ENCODE results near the gene TMEM134.
"Not testable (repeated sequence)": the region's sequence is repeated elsewhere in the genome, so short reads cannot be mapped to it uniquely, and the experiment has no call there.

TMEM134 gene

DNA sequence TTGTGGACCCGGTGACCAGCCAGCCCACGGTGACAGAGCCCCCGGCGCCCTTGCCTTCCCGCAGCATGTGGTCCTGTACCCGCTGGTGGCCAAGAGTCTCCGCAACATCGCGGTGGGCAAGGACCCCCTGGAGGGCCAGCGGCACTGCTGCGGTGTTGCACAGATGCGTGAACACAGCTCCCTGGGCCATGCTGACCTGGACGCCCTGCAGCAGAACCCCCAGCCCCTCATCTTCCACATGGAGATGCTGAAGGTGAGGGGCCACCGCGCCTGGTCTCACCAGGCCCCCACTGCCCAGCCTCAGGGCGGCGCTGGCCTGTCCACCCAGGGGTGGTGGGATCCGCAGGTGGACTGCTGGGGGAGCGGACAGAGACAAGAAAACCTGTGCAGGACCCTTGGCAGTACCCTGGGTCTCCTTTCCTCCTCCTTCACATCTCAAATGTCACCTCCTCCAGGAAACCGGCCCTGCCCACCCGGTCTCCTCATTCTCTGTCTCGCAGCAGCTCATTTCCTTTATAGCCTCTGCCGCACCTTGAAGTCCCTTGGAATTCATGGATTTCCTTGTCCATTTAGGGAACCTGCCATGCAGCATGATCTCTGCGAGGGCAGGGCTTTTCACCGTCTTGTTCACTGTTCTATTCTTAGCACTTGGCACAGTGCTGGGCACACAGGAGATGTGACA, 20.3 kb upstream of the TMEM134 start:
- no peak overlapping the region for H3K4me3 ChIP-seq (ENCODE audit: low read length)
- DNase-seq (ENCODE audit: low read depth) = no peak
- TF ChIP-seq, protein P1, sequence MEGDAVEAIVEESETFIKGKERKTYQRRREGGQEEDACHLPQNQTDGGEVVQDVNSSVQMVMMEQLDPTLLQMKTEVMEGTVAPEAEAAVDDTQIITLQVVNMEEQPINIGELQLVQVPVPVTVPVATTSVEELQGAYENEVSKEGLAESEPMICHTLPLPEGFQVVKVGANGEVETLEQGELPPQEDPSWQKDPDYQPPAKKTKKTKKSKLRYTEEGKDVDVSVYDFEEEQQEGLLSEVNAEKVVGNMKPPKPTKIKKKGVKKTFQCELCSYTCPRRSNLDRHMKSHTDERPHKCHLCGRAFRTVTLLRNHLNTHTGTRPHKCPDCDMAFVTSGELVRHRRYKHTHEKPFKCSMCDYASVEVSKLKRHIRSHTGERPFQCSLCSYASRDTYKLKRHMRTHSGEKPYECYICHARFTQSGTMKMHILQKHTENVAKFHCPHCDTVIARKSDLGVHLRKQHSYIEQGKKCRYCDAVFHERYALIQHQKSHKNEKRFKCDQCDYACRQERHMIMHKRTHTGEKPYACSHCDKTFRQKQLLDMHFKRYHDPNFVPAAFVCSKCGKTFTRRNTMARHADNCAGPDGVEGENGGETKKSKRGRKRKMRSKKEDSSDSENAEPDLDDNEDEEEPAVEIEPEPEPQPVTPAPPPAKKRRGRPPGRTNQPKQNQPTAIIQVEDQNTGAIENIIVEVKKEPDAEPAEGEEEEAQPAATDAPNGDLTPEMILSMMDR (conservative IDR thresholded peaks at IDR 0.05; ENCODE audit: low read depth, low read length) = no peak

DNA sequence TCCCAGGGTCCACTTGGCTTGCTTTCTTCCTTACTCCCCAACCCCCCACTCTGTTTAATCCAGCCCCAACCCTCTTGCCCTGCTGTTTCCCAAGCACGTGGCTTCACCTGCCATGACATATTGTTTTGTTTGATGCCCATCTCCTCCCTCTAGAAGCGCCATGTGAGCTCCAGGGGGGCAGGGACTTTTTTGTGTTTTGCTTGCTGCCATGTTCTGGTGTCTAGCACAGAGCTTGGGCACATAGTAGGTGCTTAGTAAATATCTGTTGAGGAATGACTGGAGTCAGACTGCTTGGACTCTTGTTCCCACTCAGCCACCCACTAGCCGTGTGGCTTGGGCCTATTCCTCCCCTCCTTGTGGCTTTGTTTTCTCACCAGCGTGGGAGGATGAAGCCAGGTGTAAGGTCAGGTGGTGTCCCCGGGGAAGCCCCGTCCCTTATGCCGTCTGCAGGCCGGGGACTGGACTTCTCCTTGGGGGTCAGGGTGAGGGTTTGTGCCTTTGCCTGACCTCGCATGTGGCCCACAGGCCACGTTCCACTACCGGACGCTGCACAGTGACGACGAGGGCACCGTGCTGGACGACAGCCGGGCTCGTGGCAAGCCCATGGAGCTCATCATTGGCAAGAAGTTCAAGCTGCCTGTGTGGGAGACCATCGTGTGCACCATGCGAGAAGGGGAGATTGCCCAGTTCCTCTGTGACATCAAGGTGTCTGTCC, 17.6 kb upstream of the TMEM134 start:
- TF ChIP-seq, protein P1 (conservative IDR thresholded peaks at IDR 0.05; ENCODE audit: low read depth, low read length) = no peak
- H3K4me3 ChIP-seq (ENCODE audit: low read length) = no peak overlapping the region

DNA sequence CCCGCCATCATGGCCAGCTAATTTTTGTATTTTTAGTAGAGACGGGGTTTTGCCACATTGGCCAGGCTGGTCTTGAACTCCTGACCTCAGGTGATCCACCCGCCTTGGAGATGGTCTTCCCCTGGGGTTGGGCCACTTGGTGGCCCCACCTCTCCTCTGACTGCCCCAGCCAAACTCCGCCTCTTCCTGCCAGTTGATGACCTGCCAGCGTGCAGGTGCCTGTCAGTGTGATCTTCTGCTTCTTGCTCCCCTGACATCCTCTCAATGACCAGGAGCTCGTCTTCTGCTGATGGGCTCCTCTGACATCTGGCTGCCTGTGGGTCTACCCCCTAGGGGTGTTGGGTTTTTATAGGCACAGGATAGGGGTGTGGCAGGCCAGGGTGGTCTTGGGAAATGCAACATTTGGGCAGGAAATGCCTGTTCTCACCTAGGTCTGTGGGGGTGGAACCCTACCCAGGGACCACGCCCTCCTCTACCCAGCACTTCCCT, 16.9 kb upstream of the TMEM134 start:
- not testable (repeated sequence) for DNase-seq (ENCODE audit: low read depth); H3K4me3 ChIP-seq (ENCODE audit: low read length)

More for the DNA sequence above, 17.6 kb upstream of the TMEM134 start:
- DNase-seq (ENCODE audit: low read depth) = no peak

DNA sequence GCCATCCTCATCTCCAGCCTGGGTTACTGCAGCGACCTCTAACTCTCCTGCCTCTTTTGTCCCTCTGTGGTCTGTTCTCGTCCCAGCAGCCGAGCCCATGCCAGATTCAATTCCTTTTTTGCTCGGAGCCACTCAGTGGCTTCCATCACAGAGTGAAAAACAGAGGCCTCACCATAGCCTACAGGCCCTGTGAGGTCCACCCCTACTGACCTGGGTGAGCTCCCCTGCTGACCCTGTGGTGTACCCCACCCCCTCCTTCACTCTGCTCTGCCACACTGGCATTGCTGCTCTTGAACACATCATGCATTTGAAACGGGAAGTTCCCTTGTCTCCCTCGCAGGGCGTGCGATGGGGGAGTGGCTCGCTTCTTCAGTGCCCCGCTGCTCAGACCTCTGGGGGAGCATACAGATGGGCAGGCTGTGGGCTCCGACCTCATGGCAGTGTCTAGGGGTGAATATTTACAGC, 15.8 kb upstream of the TMEM134 start:
- no peak for DNase-seq (ENCODE audit: low read depth)
- H3K4me3 ChIP-seq (ENCODE audit: low read length) = no peak overlapping the region
- TF ChIP-seq, protein P1 (conservative IDR thresholded peaks at IDR 0.05; ENCODE audit: low read depth, low read length) = no peak

DNA sequence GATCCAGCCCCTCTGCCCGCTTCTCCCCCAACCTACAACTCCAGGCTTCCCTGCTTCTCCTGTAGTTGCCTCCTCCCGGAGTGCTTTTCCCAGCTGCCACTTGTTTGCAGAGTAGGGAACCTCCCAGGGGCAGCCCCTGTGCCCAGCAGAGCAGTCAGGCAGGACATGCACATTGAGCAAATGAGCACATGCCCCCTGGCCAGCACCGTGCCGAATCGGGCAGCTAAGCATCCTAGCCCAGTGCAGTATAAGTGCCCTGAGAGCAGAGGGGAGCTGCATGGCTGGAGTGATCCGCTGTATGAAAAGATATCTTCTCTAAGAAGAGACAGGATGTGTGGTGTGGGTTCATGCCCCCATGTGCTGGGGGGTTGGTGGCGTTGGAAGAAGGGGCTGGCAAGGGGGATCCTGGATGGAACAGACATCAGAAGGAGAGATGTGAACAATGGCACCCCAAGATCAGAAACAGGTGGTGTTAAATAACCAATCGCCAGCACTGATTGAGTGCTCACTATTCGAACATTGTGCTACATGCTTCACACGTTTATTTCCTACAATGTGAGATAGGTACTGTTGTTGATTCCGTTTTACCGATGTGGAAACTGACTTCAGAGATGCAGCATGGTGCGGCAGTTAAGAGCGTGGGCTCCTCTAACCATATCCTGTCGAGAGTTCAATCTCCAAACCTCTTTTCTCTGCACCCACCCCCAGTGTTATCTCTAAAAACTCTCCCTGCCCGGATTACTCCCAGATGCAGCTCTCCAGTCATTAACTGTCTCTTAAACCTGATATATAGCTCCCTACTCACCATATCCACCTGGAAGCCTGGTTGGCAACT, 15.0 kb upstream of the TMEM134 start:
- no peak for DNase-seq (ENCODE audit: low read depth)
- TF ChIP-seq, protein P1 (conservative IDR thresholded peaks at IDR 0.05; ENCODE audit: low read depth, low read length) = no peak
- no peak overlapping the region for H3K4me3 ChIP-seq (ENCODE audit: low read length)

DNA sequence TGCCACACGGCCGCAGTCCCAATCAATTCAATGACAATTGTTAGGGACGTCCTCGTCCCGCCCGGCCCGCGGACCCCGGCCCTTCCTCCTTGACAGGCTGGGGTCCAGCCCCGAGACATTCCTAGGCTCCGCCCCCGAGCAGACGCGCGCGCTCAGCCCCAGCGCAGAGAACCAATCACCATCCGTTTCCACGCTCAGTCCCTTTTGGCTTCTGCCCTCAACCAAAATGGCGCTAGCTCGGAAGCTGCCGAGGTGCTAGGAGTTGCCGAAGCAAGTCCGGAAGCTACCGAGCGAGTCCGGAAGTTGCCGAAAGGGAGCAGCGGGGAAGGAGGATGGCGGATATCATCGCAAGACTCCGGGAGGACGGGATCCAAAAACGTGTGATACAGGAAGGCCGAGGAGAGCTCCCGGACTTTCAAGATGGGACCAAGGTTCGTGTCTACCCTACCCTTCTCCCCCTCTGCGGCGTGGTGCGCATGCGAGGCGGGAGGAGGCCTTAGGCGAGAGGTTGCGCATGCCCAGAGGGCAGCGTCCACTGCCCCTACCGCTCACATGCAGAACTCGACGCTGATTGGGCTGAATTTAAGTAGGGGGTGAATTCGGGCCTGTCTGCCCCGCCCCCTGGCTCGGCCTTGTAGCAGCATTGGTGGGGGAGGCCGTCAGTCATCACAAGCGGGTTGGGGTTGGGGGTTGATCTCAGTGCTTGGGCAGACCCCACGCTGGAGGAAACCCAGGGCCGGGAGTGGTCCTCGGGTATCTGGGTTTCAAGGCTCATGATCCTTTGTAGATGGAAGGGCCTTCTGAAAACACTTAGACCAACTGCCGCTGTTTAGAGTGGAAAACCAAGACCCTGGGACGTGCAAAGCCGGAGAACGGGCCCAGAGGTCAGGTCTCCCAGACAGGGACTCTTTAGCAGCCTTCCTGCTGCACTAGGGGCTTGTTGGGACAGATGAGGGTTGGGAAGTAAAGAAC, 14.1 kb upstream of the TMEM134 start, which contains the start of gene AIP:
Gene AIP, plus strand, starts transcription at position 200 of the 972 bp plus-strand sequence. Its CDS starts 133 bp downstream, at position 333.
- H3K4me3 ChIP-seq (ENCODE audit: low read length) = peak within 1 kb of the TSS; percentile 66
- TF ChIP-seq, protein P1 (conservative IDR thresholded peaks at IDR 0.05; ENCODE audit: low read depth, low read length) = peak; percentile 6
- DNase-seq (ENCODE audit: low read depth) = peak; percentile 90
